MCF 10A (cell line): ENCODE results near the gene MAPK11. TPM values are rescaled to one million over a fixed set of nuclear protein-coding genes. Genes with fewer than 3 reads are reported as not detected.

ENCODE experiments used
- BruUV-seq: library from RNA; stranded (reverse); fragments of 400-500 nt; replicated peaks from 2 replicates; lab custom pipeline; 2021; lab: Mats Ljungman, UMichigan
- CTCF ChIA-PET: fragments of 300-600 bp; sonication (Branson Sonifier 250); formaldehyde crosslinking; extraction: SDS; loops from one replicate; lab custom pipeline; 2021; ENCODE audit warnings: antibody characterized with exemption, inconsistent platforms; lab: Yijun Ruan, JAX
- POLR2A ChIA-PET: fragments of 300-600, 350-650 bp; sonication (Branson Sonifier 250); formaldehyde crosslinking; extraction: SDS; loops from one replicate; lab custom pipeline; 2020; ENCODE audit warnings: antibody characterized with exemption, inconsistent platforms; lab: Yijun Ruan, JAX
- DNase-seq: peaks from one replicate; pipeline ENCODE4 v3.0.0-alpha.2; 2018; ENCODE audit not compliant: unreplicated experiment
- H3K27ac Mint-ChIP-seq: one replicate; pipeline ENCODE4 v1.8.0; 2022; ENCODE audit warnings: mild to moderate bottlenecking, low read depth, mixed read lengths; ENCODE audit not compliant: unreplicated experiment
- H3K27me3 Mint-ChIP-seq: one replicate; pipeline ENCODE4 v1.8.0; 2022; ENCODE audit warnings: mixed read lengths; ENCODE audit not compliant: insufficient read depth, unreplicated experiment
- H3K36me3 Mint-ChIP-seq: one replicate; pipeline ENCODE4 v1.8.0; 2022; ENCODE audit warnings: mild to moderate bottlenecking, moderate library complexity, mixed read lengths; ENCODE audit not compliant: insufficient read depth, unreplicated experiment
- H3K4me1 Mint-ChIP-seq: one replicate; pipeline ENCODE4 v1.8.0; 2022; ENCODE audit warnings: mixed read lengths; ENCODE audit not compliant: insufficient read depth, unreplicated experiment
- H3K4me3 Mint-ChIP-seq: one replicate; pipeline ENCODE4 v1.8.0; 2022; ENCODE audit warnings: mild to moderate bottlenecking, moderate library complexity, mixed read lengths; ENCODE audit not compliant: unreplicated experiment
- H3K9me3 Mint-ChIP-seq: one replicate; pipeline ENCODE4 v1.8.0; 2022; ENCODE audit warnings: mixed read lengths; ENCODE audit not compliant: unreplicated experiment
- CTCF ChIP-seq: fragments of 200-600 bp; IDR thresholded peaks from one replicate; pipeline ENCODE4 v1.8.0; 2022; ENCODE audit warnings: antibody characterized with exemption, mild to moderate bottlenecking; ENCODE audit not compliant: unreplicated experiment
- intact Hi-C: fragments of 100-400 bp; cut with micrococcal nuclease; formaldehyde crosslinking; loops from 2 replicates; pipeline ENCODE4 v1.14.1; 2022
- total RNA-seq: library from RNA; stranded (reverse); gene quantifications from 2 replicates; pipeline ENCODE4 v1.2.3, GENCODE V29; 2022

The MAPK11 gene
- total RNA-seq, 1 experiment from 2014 or later: 10.4 TPM

GRCh38 chr22:50222508-50222907 is 47.7 kb downstream of the MAPK11 start:
- no TSS peak for BruUV-seq
- Mint-ChIP-seq H3K27ac (no peak overlapping the region), H3K27me3 (no peaks in the 10 kb centered on the region), H3K4me1 (no peaks in the 10 kb centered on the region), H3K9me3 (no peaks in the 10 kb centered on the region), H3K4me3 (no peak overlapping the region), H3K36me3 (peaks cover 57% of the 10 kb centered on the region)
- POLR2A ChIA-PET: interaction anchor here (0.6 to 1.1 kb wide), 3 partner anchors 21 to 504 kb away, joined by 3 read pairs; no protein-coding TSS in a partner anchor
- no peak for TF ChIP-seq CTCF
- CTCF ChIA-PET: interaction anchor here (2.9 kb wide), 1 partner anchor 18 kb away, joined by 8 read pairs; no protein-coding TSS in a partner anchor
- DNase-seq: no peak
- intact Hi-C loops: no loop called here

GRCh38 chr22:50221410-50222300 is 48.5 kb downstream of the MAPK11 start:
- ChIA-PET CTCF (interaction anchor here (0.6 to 2.9 kb wide), 3 partner anchors 19 to 194 kb away, joined by 3 to 8 read pairs (median 4); no protein-coding TSS in a partner anchor), POLR2A (interaction anchor here (0.6 to 1.1 kb wide), 4 partner anchors 22 to 505 kb away, joined by 3 read pairs; no protein-coding TSS in a partner anchor)
- peaks cover 64% of the 10 kb centered on the region for H3K36me3 Mint-ChIP-seq
- intact Hi-C loops: no loop called here
- H3K4me1 Mint-ChIP-seq: no peaks in the 10 kb centered on the region
- BruUV-seq: no TSS peak
- H3K27me3 Mint-ChIP-seq: no peaks in the 10 kb centered on the region
- DNase-seq: no peak
- H3K9me3 Mint-ChIP-seq: no peaks in the 10 kb centered on the region
- no peak overlapping the region for H3K4me3 Mint-ChIP-seq
- TF ChIP-seq CTCF: no peak
- H3K27ac Mint-ChIP-seq: no peak overlapping the region

GRCh38 chr22:50220603-50221409 is 49.4 kb downstream of the MAPK11 start:
- Mint-ChIP-seq H3K36me3 (peaks cover 64% of the 10 kb centered on the region), H3K4me1 (no peaks in the 10 kb centered on the region), H3K27me3 (no peaks in the 10 kb centered on the region), H3K9me3 (no peaks in the 10 kb centered on the region), H3K27ac (no peak overlapping the region), H3K4me3 (no peak overlapping the region)
- intact Hi-C loops: no loop called here
- no peak for DNase-seq
- ChIA-PET CTCF (interaction anchor here (0.6 to 1.4 kb wide), 3 partner anchors 20 to 193 kb away, joined by 3 to 4 read pairs (median 3); no protein-coding TSS in a partner anchor), POLR2A (interaction anchor here (0.6 kb wide), 1 partner anchor 63 kb away, joined by 3 read pairs; no protein-coding TSS in a partner anchor)
- TF ChIP-seq CTCF: no peak
- BruUV-seq: no TSS peak
